K562 (cell line): Measurements from ENCODE around the gene MICU1.

ENCODE experiments used
- EHMT2 ChIP-seq: fragments of 450-650 bp; IDR thresholded peaks from 2 replicates; pipeline ENCODE4 v1.6.1; 2018; ENCODE audit warnings: antibody characterized with exemption
- FOSL1 ChIP-seq: fragments of 200-800 bp; sonication (Bioruptor generic); conservative IDR thresholded peaks from 2 replicates; pipeline ENCODE4 v1.6.1; 2016; ENCODE audit warnings: missing genetic modification characterization, missing compliant biosample characterization
- RCOR1 ChIP-seq, 2 experiments: IDR thresholded peaks; 2 replicates each; pipeline ENCODE4 v1.6.1; 2012; ENCODE audit warnings: low read depth in 2 of 2, low read length in 2 of 2, borderline replicate concordance in 1 of 2, improper control_type of control experiment in 1 of 2
- SMARCA5 ChIP-seq: fragments of 450-650 bp; IDR thresholded peaks from 2 replicates; pipeline ENCODE4 v1.6.1; 2016
- TBP ChIP-seq: optimal IDR thresholded peaks from 2 replicates; pipeline ENCODE3; 2011; ENCODE audit warnings: low read depth, low read length, improper control_type of control experiment

DNA sequence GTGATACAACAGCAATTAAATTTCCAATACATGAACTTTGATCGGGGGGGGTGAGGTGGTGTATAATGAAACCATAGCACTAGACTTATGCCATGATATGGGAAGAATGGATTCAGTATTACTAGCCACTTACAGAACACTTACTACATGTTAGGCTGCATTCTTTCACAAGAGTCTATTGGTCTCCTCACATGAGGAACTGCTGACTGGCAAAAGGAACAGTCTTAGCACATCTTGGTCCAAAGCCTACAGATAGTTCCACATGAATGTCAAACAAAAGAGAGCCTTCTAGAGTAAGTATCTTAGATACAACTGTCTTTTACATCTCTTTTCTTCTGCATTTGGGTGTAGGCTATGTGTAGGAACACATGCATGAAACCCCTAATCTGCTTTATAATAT, 155.2 kb downstream of the MICU1 start:
- TF ChIP-seq EHMT2 (no peak), TBP (no peak), FOSL1 (tag) (no peak), SMARCA5 (no peak), RCOR1 (IDR thresholded peaks at IDR 0.05; ENCODE audit: borderline replicate concordance in 1 of 2, low read depth in 2 of 2, low read length in 2 of 2) (no peak)
